Activated T-helper 2 cell treated with anti-CD3 and anti-CD28 coated beads, Interferon-gamma antibody, Interleukin-2, Interleukin-4, amounts not matched to agents 10 μg/mL and 5 μg/mL and 100 μg/mL, durations not matched to agents 14 hours and 24 hours and 36 hours (primary cell): ENCODE measurements around the gene HMGB2. TPM values are rescaled to one million over a fixed set of nuclear protein-coding genes. Genes with fewer than 3 reads are reported as not detected.

Source experiments
- DNase-seq: peaks from one replicate; pipeline ENCODE4 v3.0.0; 2021; ENCODE audit warnings: low spot score
- H3K27ac Mint-ChIP-seq: one replicate; pipeline ENCODE4 v1.8.0; 2021; ENCODE audit warnings: mixed read lengths
- H3K27me3 Mint-ChIP-seq: one replicate; pipeline ENCODE4 v1.8.0; 2021; ENCODE audit warnings: low read depth, mixed read lengths
- H3K36me3 Mint-ChIP-seq: one replicate; pipeline ENCODE4 v1.8.0; 2021; ENCODE audit warnings: low read depth, mixed read lengths
- H3K4me1 Mint-ChIP-seq: one replicate; pipeline ENCODE4 v1.8.0; 2021; ENCODE audit warnings: low read depth, mixed read lengths
- H3K4me3 Mint-ChIP-seq: one replicate; pipeline ENCODE4 v1.8.0; 2021; ENCODE audit warnings: low read depth, mild to moderate bottlenecking, moderate library complexity, mixed read lengths
- H3K9me3 Mint-ChIP-seq: one replicate; pipeline ENCODE4 v1.8.0; 2021; ENCODE audit warnings: mixed read lengths
- intact Hi-C: fragments of 100-400 bp; cut with micrococcal nuclease; formaldehyde crosslinking; loops from one replicate; pipeline ENCODE4 v1.15.1; 2023
- total RNA-seq: library from RNA; stranded (reverse); gene quantifications from 2 replicates; pipeline ENCODE4 v1.2.3, GENCODE V29; 2022

HMGB2 gene
- total RNA-seq, result 380 and 393 TPM in 2 replicates

- Mint-ChIP-seq H3K27me3 (no peaks in the 10 kb centered on the region), H3K27ac (peak within 1 kb of the TSS; percentile 99), H3K4me3 (peak within 1 kb of the TSS; percentile 97), H3K36me3 (peaks cover 44% of the 10 kb centered on the region), H3K4me1 (peaks cover 44% of the 10 kb centered on the region), H3K9me3 (no peaks in the 10 kb centered on the region)
- peak; percentile 100 for DNase-seq
- intact Hi-C loops, result loop anchor here (1.0 to 10.0 kb wide), 6 partner anchors 15 to 951 kb away; partner anchors contain the start of genes CEP44, FBXO8, GALNT7 and SAP30
Observed at GRCh38 chr4:173334085-173334890, at the start of gene HMGB2. TSS of gene HMGB2 (minus strand) at chr4:173334358. CDS start at chr4:173333649, 709 bp downstream.

- peaks cover 3% of the 10 kb centered on the region for H3K4me1 Mint-ChIP-seq
- DNase-seq, result no peak
- intact Hi-C loops, result no loop called here
- H3K4me3 Mint-ChIP-seq, result no peak overlapping the region
- no peak overlapping the region for H3K27ac Mint-ChIP-seq
- H3K36me3 Mint-ChIP-seq, result peaks cover 19% of the 10 kb centered on the region
- H3K9me3 Mint-ChIP-seq, result no peaks in the 10 kb centered on the region
- H3K27me3 Mint-ChIP-seq, result peaks cover 1% of the 10 kb centered on the region
Observed at GRCh38 chr4:173382349-173382748, 48.2 kb upstream of the HMGB2 start.

- Mint-ChIP-seq H3K36me3 (peaks cover 19% of the 10 kb centered on the region), H3K9me3 (no peaks in the 10 kb centered on the region), H3K4me3 (no peak overlapping the region), H3K4me1 (peaks cover 3% of the 10 kb centered on the region), H3K27ac (no peak overlapping the region), H3K27me3 (peaks cover 1% of the 10 kb centered on the region)
- intact Hi-C loops, result no loop called here
- DNase-seq, result no peak
Observed at GRCh38 chr4:173381610-173382009, 47.5 kb upstream of the HMGB2 start.

GRCh38 chr4:173380987-173381386, 46.8 kb upstream of the HMGB2 start:
- Mint-ChIP-seq H3K9me3 (no peaks in the 10 kb centered on the region), H3K27me3 (peaks cover 1% of the 10 kb centered on the region), H3K36me3 (peaks cover 21% of the 10 kb centered on the region), H3K4me3 (no peak overlapping the region), H3K27ac (no peak overlapping the region), H3K4me1 (peaks cover 3% of the 10 kb centered on the region)
- no peak for DNase-seq
- intact Hi-C loops, result no loop called here

GRCh38 chr4:173379929-173380328, 45.8 kb upstream of the HMGB2 start:
- no peak overlapping the region for H3K4me3 Mint-ChIP-seq
- intact Hi-C loops, result no loop called here

GRCh38 chr4:173374588-173374987, 40.4 kb upstream of the HMGB2 start:
- Mint-ChIP-seq H3K27me3 (no peaks in the 10 kb centered on the region), H3K4me1 (peaks cover 17% of the 10 kb centered on the region), H3K4me3 (no peak overlapping the region), H3K9me3 (no peaks in the 10 kb centered on the region), H3K36me3 (peaks cover 39% of the 10 kb centered on the region), H3K27ac (no peak overlapping the region)
- intact Hi-C loops, result loop anchor here (5.0 kb wide), 2 partner anchors 118 to 182 kb away; no protein-coding TSS in a partner anchor
- no peak for DNase-seq

More at GRCh38 chr4:173379929-173380328, 45.8 kb upstream of the HMGB2 start:
- peaks cover 26% of the 10 kb centered on the region for H3K36me3 Mint-ChIP-seq
- H3K27ac Mint-ChIP-seq, result no peak overlapping the region
- peaks cover 5% of the 10 kb centered on the region for H3K4me1 Mint-ChIP-seq
- peaks cover 1% of the 10 kb centered on the region for H3K27me3 Mint-ChIP-seq
- DNase-seq, result no peak
- no peaks in the 10 kb centered on the region for H3K9me3 Mint-ChIP-seq

- peak; percentile 40 for DNase-seq
- Mint-ChIP-seq H3K36me3 (peaks cover 39% of the 10 kb centered on the region), H3K4me3 (peak overlapping the region; percentile 96), H3K27ac (peak overlapping the region; percentile 88), H3K9me3 (no peaks in the 10 kb centered on the region), H3K27me3 (no peaks in the 10 kb centered on the region), H3K4me1 (peaks cover 34% of the 10 kb centered on the region)
- intact Hi-C loops, result loop anchor here (2.0 to 5.0 kb wide), 4 partner anchors 45 to 911 kb away; partner anchors contain the start of genes CEP44 and FBXO8
Observed at GRCh38 chr4:173371292-173372192, 37.4 kb upstream of the HMGB2 start.

- H3K36me3 Mint-ChIP-seq, result peaks cover 35% of the 10 kb centered on the region
- H3K4me1 Mint-ChIP-seq, result peaks cover 40% of the 10 kb centered on the region
- no peaks in the 10 kb centered on the region for H3K27me3 Mint-ChIP-seq
- intact Hi-C loops, result loop anchor here (1.0 to 5.0 kb wide), 5 partner anchors 36 to 912 kb away; partner anchors contain the start of genes CEP44, FBXO8, GALNT7 and HMGB2
- peak within 1 kb of the TSS; percentile 100 for H3K4me3 Mint-ChIP-seq
- peak within 1 kb of the TSS; percentile 99 for H3K27ac Mint-ChIP-seq
- no peaks in the 10 kb centered on the region for H3K9me3 Mint-ChIP-seq
- DNase-seq, result peak; percentile 93
Observed at GRCh38 chr4:173370477-173371291, 36.5 kb upstream of the HMGB2 start, which contains the start of gene SAP30. TSS of gene SAP30 (plus strand) at chr4:173370954. CDS start at chr4:173371183, 229 bp downstream.

GRCh38 chr4:173370130-173370476, 35.9 kb upstream of the HMGB2 start:
- H3K4me3 Mint-ChIP-seq, result peak overlapping the region; percentile 100
- intact Hi-C loops, result loop anchor here (1.0 to 5.0 kb wide), 5 partner anchors 36 to 913 kb away; partner anchors contain the start of genes CEP44, FBXO8, GALNT7 and HMGB2
- H3K27ac Mint-ChIP-seq, result peak overlapping the region; percentile 99
- DNase-seq, result no peak
- no peaks in the 10 kb centered on the region for H3K9me3 Mint-ChIP-seq
- H3K36me3 Mint-ChIP-seq, result peaks cover 39% of the 10 kb centered on the region
- H3K27me3 Mint-ChIP-seq, result no peaks in the 10 kb centered on the region
- H3K4me1 Mint-ChIP-seq, result peaks cover 46% of the 10 kb centered on the region

- H3K4me1 Mint-ChIP-seq, result peaks cover 38% of the 10 kb centered on the region
- H3K9me3 Mint-ChIP-seq, result no peaks in the 10 kb centered on the region
- H3K36me3 Mint-ChIP-seq, result peaks cover 35% of the 10 kb centered on the region
- peak overlapping the region; percentile 80 for H3K27ac Mint-ChIP-seq
- no peak for DNase-seq
- intact Hi-C loops, result no loop called here
- peak overlapping the region; percentile 69 for H3K4me3 Mint-ChIP-seq
- H3K27me3 Mint-ChIP-seq, result no peaks in the 10 kb centered on the region
Observed at GRCh38 chr4:173367946-173368345, 33.8 kb upstream of the HMGB2 start.

GRCh38 chr4:173367285-173367684, 33.1 kb upstream of the HMGB2 start:
- H3K9me3 Mint-ChIP-seq, result no peaks in the 10 kb centered on the region

More at GRCh38 chr4:173367285-173367684, 33.1 kb upstream of the HMGB2 start:
- intact Hi-C loops, result no loop called here
- peak overlapping the region; percentile 69 for H3K4me3 Mint-ChIP-seq
- H3K36me3 Mint-ChIP-seq, result peaks cover 32% of the 10 kb centered on the region
- peaks cover 33% of the 10 kb centered on the region for H3K4me1 Mint-ChIP-seq
- H3K27ac Mint-ChIP-seq, result peak overlapping the region; percentile 78
- no peak for DNase-seq
- no peaks in the 10 kb centered on the region for H3K27me3 Mint-ChIP-seq
